CD4-positive, alpha-beta T cell treated with Interleukin-1 beta for 1 hour (primary cell): Measurements from ENCODE around the gene HDGF.

Experiments used
- DNase-seq, 2 donors: peaks; one replicate each; pipeline ENCODE4 v3.0.0-alpha.2; 2020 to 2022

HDGF gene

GRCh38 chr1:156717351-156717750 lies 34.1 kb downstream of the HDGF start:
- no peak for DNase-seq

- no peak for DNase-seq
These were observed 36.6 kb downstream of the HDGF start for GRCh38 chr1:156714830-156715229.

DNA sequence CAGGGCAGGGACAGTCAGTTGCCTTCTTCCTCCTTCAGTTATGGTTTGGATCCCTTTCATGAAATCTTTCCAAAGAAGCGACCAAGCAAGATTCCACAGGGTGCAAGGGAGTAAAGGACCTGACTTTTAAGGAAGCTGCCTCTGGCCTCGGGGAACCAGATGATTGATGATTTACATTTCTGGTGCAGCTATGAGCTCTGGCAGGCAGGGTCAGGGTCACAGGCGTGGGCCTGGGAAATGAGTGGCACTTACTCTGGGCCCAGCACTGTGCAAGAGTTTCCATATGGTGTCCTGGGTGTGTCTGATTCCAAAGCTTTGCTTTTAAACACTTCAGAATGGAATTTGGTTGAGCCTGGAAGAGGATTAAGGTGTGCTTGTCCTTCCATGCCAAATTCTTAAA lies 38.8 kb downstream of the HDGF start:
- no peak for DNase-seq

GRCh38 chr1:156711011-156711817 lies 40.3 kb downstream of the HDGF start:
- no peak for DNase-seq

DNA sequence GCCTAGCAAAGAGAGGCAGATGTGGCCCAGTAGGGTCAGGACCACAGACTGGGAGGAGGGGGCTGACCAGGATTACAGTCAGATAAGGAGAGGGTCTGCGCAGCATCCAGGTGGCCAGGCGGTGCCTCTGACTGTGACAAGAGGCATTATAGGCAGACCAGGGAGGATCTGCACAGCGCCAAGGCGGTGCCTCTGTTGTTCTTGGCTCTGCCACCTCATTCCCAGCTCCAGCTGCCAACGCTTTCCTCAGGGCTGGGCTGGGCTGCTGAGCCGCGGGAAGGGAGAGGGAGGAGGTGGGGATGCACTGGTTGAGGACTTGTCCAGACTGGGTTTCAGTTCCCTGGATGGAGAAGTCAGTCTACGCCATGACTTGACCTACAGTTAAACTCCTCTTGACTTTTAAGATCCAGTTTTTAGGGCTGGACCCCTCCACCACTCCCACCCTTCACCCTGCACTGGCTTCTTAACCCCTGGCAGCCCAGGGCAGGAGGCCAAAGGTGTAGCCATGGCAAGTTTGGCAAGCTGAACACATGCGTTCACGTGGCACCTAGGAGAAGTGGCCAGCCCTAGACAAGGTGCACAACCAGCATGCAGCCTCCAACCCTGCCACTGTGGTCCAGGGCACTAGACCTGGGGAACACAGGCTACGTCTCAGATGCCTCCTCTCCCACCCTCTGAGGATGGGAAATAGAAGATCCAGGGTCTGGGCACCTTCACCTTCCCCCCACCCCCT lies 41.6 kb downstream of the HDGF start:
- DNase-seq, result no peak

- DNase-seq, result no peak
These were observed 42.4 kb downstream of the HDGF start for GRCh38 chr1:156709031-156709430.

DNA sequence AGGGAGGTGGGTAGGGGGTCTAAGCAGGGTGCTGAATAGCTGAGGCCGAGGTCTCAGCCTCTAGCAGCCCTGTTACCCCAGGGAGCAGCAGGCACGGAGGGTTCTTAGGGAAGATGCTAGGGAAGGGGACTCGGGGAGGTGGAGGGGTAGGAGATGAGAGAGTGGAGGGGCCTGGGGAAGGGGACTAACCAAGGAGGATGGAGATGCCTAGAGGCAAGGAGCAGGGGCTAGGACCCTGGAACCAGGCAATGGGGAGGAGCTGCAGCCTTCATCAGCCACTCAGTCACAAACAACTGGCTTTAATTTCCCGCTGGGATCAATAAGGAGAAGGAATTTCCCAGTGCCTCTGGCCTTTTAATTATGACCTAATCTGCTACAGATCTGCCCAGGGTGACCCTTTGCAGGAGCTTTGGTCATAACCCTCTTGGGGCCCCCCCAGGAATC lies 43.2 kb downstream of the HDGF start:
- no peak for DNase-seq

DNA sequence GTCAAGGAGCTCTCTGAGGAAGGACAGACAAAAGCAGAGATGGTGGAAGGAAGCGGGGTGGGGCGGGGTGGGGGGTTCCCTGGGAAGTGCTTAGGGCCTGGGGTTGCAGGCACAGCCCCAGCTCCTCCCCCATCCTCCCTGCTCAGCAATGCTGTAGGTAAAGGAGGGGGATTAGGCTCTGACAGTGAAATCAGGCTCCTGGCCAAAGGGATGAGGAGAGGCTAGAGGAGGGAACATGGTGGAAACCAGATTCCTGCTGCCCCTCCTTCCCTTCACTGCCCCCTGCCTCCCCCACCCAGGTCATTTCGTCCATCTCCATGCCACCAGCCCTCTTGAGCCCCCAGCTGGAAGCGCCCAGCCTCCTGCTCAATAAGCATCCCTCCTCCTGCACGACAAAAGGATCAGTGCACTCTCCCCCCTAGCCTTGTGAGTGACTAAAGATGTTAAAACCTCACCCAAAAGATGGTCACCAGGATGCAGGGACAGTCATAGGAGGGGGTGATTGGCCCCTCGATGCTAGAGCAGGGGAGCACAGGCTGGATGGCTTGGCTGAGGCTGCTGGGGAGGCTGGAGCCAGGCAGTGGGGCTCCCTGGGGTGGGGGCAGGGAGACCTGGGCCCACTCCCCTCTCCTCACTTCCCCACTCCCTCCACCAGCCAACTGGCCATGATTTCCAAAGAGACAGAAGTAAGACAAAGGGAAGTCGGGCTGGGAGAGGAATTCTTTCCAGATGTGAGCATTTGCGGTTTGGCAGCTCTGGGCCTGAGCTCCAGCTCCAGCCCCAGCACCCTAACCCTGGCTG lies 43.9 kb downstream of the HDGF start:
- DNase-seq, result no peak

DNA sequence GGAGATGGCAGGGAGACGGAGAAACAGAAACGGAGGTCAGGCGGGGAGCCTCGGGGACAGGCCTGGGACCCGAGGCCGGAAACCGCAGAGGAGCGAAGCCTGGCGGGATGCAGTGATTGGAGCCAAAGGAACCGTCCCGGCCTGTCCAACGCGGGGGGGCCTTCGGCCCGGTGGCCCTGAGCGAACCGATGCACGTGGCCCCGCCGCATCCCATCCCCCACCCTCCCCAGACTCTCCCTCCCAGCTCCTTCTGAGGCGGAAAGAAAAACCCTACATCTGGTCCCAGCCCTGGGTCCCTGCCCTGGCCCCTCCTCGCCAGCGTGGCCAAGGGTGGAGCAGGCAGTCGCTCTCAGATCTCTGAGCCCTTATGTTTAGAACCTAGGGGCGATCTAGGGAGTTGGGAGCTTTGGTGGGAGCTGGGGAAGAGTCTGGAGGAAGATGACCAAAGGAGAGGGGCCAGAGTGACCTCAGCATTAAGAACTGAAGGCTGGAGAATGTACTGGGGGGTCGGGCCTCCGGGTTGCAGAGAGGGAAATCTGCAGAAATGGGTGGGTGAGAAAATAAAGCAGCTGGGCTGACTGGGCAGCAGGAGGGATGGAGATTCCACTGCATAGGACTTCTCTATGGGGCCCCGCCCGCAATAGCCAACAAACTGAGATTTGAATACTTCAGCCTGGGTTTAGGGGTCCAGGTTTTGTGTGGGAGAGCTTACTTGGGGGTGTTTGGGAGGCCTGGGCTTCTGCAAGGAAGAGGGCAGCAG lies 44.6 kb downstream of the HDGF start:
- DNase-seq, result peak in 1 of 2 donors; percentile 35

GRCh38 chr1:156705918-156706656 lies 45.4 kb downstream of the HDGF start:
- peak; percentile 61 to 70 for DNase-seq

GRCh38 chr1:156705321-156705917 lies 46.1 kb downstream of the HDGF start, which contains the start of gene CRABP2:
Gene CRABP2 (minus strand): TSS chr1:156705583. CDS start chr1:156705446, 137 bp downstream.
- DNase-seq, result peak in 1 of 2 donors; percentile 36

GRCh38 chr1:156704930-156705320 lies 46.5 kb downstream of the HDGF start:
- DNase-seq, result peak in 1 of 2 donors; percentile 15

GRCh38 chr1:156704166-156704711 lies 47.2 kb downstream of the HDGF start:
- no peak for DNase-seq

GRCh38 chr1:156703741-156704140 lies 47.7 kb downstream of the HDGF start:
- no peak for DNase-seq

DNA sequence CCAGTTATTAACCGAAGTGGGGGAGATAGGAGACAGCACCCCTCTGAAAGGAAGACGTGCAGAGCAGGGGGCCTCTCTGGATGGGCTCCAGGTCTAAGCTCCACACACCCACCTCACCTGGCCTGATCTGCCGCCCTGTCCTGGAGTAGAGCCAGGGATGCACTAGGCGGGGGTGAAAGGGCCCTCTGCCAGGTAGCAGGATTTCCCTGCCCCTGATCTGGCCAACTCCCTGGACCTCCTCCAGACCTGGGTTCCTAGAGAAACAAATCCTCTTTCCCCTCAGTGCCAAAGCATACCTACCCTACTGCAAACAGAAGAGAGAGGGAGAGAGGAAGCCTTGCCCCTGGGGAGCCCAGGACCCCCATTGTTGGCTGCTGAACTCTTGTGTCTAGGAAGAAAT lies 48.1 kb downstream of the HDGF start:
- no peak for DNase-seq

DNA sequence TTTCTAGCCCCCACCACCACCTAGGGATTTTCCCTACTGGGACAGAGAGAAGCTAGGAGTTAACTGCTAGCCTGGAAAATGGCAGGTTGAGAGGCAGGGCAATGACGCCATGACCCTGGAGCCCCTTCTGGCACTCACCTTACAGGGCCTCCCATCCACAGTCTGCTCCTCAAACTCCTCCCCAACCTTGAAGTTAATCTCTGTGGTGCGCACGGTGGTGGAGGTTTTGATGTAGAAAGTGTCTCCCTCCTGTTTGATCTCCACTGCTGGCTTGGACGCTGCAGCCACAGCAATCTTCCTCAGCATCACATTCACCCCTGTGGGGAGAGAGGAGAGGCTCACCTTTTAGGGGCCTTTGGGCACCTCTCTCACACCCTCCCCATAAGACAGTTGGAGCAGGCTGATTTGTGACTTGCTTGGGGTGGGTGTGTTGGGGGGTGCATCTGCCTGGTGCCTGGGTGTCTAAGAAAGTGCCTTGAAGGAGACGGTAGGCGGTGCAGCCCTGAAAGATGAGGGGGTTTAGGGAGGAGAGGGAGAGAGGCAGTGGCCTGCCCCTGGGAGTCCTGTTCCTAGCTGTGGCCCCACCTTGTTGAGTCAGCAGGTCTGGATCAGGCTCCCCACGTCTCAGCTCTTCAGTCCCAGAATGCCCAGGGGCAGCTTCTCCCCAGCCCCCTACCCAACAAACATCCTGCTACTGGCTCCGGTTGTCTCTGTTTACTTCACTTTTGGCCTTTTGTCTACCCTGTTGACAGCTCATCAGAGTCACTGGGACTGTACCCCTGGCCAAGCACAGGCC lies 50.5 kb downstream of the HDGF start:
- no peak for DNase-seq

- no peak for DNase-seq
These were observed 52.5 kb downstream of the HDGF start for GRCh38 chr1:156698995-156699394.

DNA sequence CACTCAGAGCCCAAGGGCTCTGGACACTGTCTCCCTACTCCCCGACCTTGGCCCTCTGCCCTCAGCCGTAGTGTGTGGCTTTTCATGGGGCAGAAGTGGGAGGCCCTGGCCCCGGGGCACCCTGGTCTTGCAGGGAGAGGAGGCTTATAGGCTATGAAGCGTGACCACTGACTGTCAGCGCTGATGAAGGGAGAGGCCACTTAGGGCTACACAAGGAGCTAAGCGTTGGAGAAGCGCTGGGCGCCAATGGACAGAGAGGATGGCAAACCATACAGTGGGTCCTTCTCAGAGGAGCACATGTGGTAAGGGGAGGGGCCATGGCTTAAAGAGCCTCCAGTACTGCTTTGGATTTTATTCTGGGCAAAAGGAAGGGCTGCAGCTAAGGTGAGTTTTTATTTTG lies 54.0 kb downstream of the HDGF start:
- no peak for DNase-seq

DNA sequence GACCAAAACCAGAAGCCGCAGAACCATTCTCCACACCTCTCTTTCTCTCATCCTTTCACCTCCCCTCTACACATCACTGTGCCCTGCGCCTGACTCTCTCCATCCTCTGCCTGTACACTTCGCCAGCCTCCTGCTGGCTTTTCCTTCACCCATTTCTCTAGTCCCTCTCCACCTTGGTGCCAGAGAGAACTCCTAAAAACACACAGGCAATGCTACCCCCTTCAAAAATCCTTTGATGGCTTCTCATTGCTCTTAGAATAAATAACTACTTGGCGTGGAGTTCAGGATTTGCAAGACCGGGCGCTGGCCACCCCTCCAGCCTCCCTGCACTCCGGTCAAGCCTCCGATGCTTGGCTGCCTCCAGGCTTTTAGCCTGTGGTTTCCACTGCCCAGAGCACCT lies 54.7 kb downstream of the HDGF start:
- DNase-seq, result no peak

DNA sequence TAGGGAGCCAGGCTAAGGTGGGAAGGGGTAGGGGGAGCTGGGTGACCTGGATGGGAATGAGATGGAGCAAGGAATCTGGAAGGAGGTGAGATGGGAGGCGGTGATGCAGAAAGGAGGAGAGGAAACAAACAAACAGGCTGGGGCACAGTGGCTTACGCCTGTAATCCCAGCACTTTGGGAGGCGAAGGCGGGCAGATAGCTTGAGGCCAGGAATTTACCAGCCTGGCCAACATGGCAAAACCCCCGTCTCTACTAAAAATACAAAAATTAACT lies 56.8 kb downstream of the HDGF start:
- DNase-seq, result no peak
